Measurements from ENCODE around the gene MAML1. TPM values are rescaled to one million over a fixed set of nuclear protein-coding genes. Genes with fewer than 3 reads are reported as not detected.
A peak's percentile ranks its signal among the peaks of the same experiment; 100 is the strongest.

MAML1 gene
- total and polyA plus RNA-seq, 10 of the 15 experiments (the other 5 are each of a cell fraction or from before 2014, with no cell fraction given): 0.42 to 23.9 (median 7.3) TPM

GRCh38 chr5:179697993-179698934 lies 34.4 kb upstream of the MAML1 start (continued):
- TF ChIP-seq, protein P1, sequence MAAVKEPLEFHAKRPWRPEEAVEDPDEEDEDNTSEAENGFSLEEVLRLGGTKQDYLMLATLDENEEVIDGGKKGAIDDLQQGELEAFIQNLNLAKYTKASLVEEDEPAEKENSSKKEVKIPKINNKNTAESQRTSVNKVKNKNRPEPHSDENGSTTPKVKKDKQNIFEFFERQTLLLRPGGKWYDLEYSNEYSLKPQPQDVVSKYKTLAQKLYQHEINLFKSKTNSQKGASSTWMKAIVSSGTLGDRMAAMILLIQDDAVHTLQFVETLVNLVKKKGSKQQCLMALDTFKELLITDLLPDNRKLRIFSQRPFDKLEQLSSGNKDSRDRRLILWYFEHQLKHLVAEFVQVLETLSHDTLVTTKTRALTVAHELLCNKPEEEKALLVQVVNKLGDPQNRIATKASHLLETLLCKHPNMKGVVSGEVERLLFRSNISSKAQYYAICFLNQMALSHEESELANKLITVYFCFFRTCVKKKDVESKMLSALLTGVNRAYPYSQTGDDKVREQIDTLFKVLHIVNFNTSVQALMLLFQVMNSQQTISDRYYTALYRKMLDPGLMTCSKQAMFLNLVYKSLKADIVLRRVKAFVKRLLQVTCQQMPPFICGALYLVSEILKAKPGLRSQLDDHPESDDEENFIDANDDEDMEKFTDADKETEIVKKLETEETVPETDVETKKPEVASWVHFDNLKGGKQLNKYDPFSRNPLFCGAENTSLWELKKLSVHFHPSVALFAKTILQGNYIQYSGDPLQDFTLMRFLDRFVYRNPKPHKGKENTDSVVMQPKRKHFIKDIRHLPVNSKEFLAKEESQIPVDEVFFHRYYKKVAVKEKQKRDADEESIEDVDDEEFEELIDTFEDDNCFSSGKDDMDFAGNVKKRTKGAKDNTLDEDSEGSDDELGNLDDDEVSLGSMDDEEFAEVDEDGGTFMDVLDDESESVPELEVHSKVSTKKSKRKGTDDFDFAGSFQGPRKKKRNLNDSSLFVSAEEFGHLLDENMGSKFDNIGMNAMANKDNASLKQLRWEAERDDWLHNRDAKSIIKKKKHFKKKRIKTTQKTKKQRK (IDR thresholded peaks at IDR 0.05; ENCODE audit: low read depth, low read length): peak; percentile 85
- TF ChIP-seq ZNF207 (IDR thresholded peaks at IDR 0.05; ENCODE audit: borderline replicate concordance) (peak; percentile 94; the same call in 1 of the 2 replicates), CREB1 (IDR thresholded peaks at IDR 0.05; ENCODE audit: low read depth) (peak; percentile 94), RFX5 (IDR thresholded peaks at IDR 0.05; ENCODE audit: low read depth, low read length) (0 out of 2 replicates have a peak, but pooled peaks have one; percentile 54), EED (IDR thresholded peaks at IDR 0.05; ENCODE audit: low read depth) (no peak), SMARCA5 (IDR thresholded peaks at IDR 0.05) (peak; percentile 48; the same call in 1 of the 2 replicates), BRCA1 (IDR thresholded peaks at IDR 0.05; ENCODE audit: low read depth, low read length) (no peak), RAD21 (IDR thresholded peaks at IDR 0.05; ENCODE audit: insufficient read depth, low read depth, low read length) (no peak), CREM (IDR thresholded peaks at IDR 0.05; ENCODE audit: low read depth) (peak; percentile 69), FOXM1 (IDR thresholded peaks at IDR 0.05; ENCODE audit: low read depth, low read length) (no peak), CHD2 (IDR thresholded peaks at IDR 0.05; ENCODE audit: borderline replicate concordance, low read depth, low read length) (peak; percentile 97), ZZZ3 (IDR thresholded peaks at IDR 0.05; ENCODE audit: control insufficient read depth, insufficient read length, low read depth) (no peak), BMI1 (IDR thresholded peaks at IDR 0.05; ENCODE audit: borderline replicate concordance) (no peak), PBX3 (IDR thresholded peaks at IDR 0.05; ENCODE audit: insufficient replicate concordance, low read depth, low read length) (peak; percentile 99), ATF7 (IDR thresholded peaks at IDR 0.05; ENCODE audit: low read depth) (no peak), PML (IDR thresholded peaks at IDR 0.05; ENCODE audit: low read length) (peak; percentile 84), JUNB (IDR thresholded peaks at IDR 0.05) (no peak), MYB (IDR thresholded peaks at IDR 0.05; ENCODE audit: borderline replicate concordance, low read depth, low read length) (no peak), FOXK2 (IDR thresholded peaks at IDR 0.05) (no peak), ZNF217 (IDR thresholded peaks at IDR 0.05) (no peak), IRF5 (IDR thresholded peaks at IDR 0.05; ENCODE audit: borderline replicate concordance) (no peak)
- TF ChIP-seq, protein P2, sequence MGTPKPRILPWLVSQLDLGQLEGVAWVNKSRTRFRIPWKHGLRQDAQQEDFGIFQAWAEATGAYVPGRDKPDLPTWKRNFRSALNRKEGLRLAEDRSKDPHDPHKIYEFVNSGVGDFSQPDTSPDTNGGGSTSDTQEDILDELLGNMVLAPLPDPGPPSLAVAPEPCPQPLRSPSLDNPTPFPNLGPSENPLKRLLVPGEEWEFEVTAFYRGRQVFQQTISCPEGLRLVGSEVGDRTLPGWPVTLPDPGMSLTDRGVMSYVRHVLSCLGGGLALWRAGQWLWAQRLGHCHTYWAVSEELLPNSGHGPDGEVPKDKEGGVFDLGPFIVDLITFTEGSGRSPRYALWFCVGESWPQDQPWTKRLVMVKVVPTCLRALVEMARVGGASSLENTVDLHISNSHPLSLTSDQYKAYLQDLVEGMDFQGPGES (IDR thresholded peaks at IDR 0.05): peak; percentile 95
